Activated naive CD8-positive, alpha-beta T cell treated with anti-CD3 and anti-CD28 coated beads, Interleukin-2, amount 50 U/mL, for 24 hours (primary cell): ENCODE data around the gene MEG3.

Experiments
- ATAC-seq: fragments of 150-1000 bp; cut with Tn5 transposase; one replicate; pipeline ENCODE4 v1.10.0; 2021
- DNase-seq: peaks from one replicate; pipeline ENCODE4 v3.0.0; 2021
- H3K27ac Mint-ChIP-seq: one replicate; pipeline ENCODE4 v1.8.0; 2021; ENCODE audit warnings: mild to moderate bottlenecking, mixed read lengths
- H3K27me3 Mint-ChIP-seq: one replicate; pipeline ENCODE4 v1.8.0; 2021; ENCODE audit warnings: mixed read lengths
- H3K36me3 Mint-ChIP-seq: one replicate; pipeline ENCODE4 v1.8.0; 2021; ENCODE audit warnings: low read depth, mixed read lengths
- H3K4me1 Mint-ChIP-seq: one replicate; pipeline ENCODE4 v1.8.0; 2021; ENCODE audit warnings: mixed read lengths
- H3K4me3 Mint-ChIP-seq: one replicate; pipeline ENCODE4 v1.8.0; 2021; ENCODE audit warnings: mild to moderate bottlenecking, moderate library complexity, mixed read lengths
- H3K9me3 Mint-ChIP-seq: one replicate; pipeline ENCODE4 v1.8.0; 2021; ENCODE audit warnings: mixed read lengths

The MEG3 gene

DNA sequence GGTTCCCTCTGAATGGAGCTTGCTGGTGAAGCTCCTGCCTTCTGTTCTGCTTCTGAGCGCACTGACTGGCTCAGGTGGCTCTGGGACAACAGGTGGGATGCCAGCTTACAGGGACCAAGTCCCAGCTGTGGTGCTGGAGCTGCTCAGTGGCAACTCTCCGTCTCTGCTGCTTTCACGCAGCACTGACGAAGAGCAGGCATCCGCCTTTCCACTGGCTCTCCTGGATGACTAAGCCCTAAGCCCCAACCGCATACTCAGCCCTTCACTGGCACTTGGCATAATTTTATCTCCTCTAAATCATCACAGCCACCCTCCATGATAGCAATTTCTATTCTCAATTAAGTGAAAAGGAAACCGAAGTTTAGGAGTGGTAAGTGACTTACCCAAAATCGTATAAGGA lies 81.3 kb downstream of the MEG3 start:
- Mint-ChIP-seq H3K4me1 (no peaks in the 10 kb centered on the region), H3K27ac (no peak overlapping the region), H3K27me3 (peaks cover 21% of the 10 kb centered on the region), H3K4me3 (no peak overlapping the region), H3K9me3 (no peaks in the 10 kb centered on the region), H3K36me3 (no peaks in the 10 kb centered on the region)
- DNase-seq (no peak), ATAC-seq (no peak)

GRCh38 chr14:100909439-100909838 lies 83.5 kb downstream of the MEG3 start:
- DNase-seq (no peak), ATAC-seq (no peak)
- Mint-ChIP-seq H3K9me3 (no peaks in the 10 kb centered on the region), H3K36me3 (no peaks in the 10 kb centered on the region), H3K4me1 (no peaks in the 10 kb centered on the region), H3K4me3 (no peak overlapping the region), H3K27ac (no peak overlapping the region), H3K27me3 (peaks cover 6% of the 10 kb centered on the region)
